AG04450 (cell line): ENCODE data around the gene COL19A1. TPM values are rescaled to one million over a fixed set of nuclear protein-coding genes. Genes with fewer than 3 reads are reported as not detected.

Experiments
- CTCF ChIA-PET: fragments of 300-600, 350-600 bp; formaldehyde crosslinking; extraction: SDS; loops from one replicate; lab custom pipeline; 2022; ENCODE audit warnings: antibody characterized with exemption, inconsistent platforms; lab: Charles Lee
- POLR2A ChIA-PET: fragments of 350-600 bp; formaldehyde crosslinking; extraction: SDS; loops from one replicate; lab custom pipeline; 2021; ENCODE audit warnings: antibody characterized with exemption, inconsistent platforms; lab: Yijun Ruan, JAX
- DNase-seq: peaks from one replicate; pipeline ENCODE4 v3.0.0-alpha.2; 2011; ENCODE audit warnings: low read depth, low spot score
- H3K27ac ChIP-seq: one replicate; pipeline ENCODE4 v1.5.1; 2012; ENCODE audit warnings: low read depth, low read length, control low read depth
- H3K27me3 ChIP-seq: one replicate; pipeline ENCODE4 v1.6.0; 2012; ENCODE audit warnings: low read length; ENCODE audit not compliant: control insufficient read depth, insufficient read depth
- H3K4me3 ChIP-seq: 2 replicates; pipeline ENCODE4 v1.5.1; 2011; ENCODE audit warnings: mild to moderate bottlenecking, low read depth, low read length, control low read depth
- H3K9me3 ChIP-seq: 2 replicates; pipeline ENCODE4 v1.5.1; 2012; ENCODE audit warnings: low read length; ENCODE audit not compliant: control insufficient read depth, insufficient read depth
- polyA plus RNA-seq: library from polyadenylated mRNA; depleted of rRNA; stranded (reverse); fragments of >200 nt; gene quantifications from 2 replicates; pipeline ENCODE4 v1.2.3, GENCODE V29; 2011
- TF ChIP-seq, protein P1 (sequence below): IDR thresholded peaks from 2 replicates; pipeline ENCODE4 v1.5.1; 2011; ENCODE audit warnings: low read depth, low read length, control low read depth, inconsistent platforms

The COL19A1 gene
- polyA plus RNA-seq, 1 experiment = 0.09 TPM

GRCh38 chr6:69926745-69927144 lies 60.4 kb downstream of the COL19A1 start:
- ChIA-PET POLR2A (no interaction called here), CTCF (no interaction called here)
- Histone ChIP-seq H3K4me3 (no peak overlapping the region), H3K27ac (no peak overlapping the region), H3K9me3 (no peaks in the 10 kb centered on the region), H3K27me3 (no peaks in the 10 kb centered on the region)
- DNase-seq = no peak
- TF ChIP-seq, protein P1, sequence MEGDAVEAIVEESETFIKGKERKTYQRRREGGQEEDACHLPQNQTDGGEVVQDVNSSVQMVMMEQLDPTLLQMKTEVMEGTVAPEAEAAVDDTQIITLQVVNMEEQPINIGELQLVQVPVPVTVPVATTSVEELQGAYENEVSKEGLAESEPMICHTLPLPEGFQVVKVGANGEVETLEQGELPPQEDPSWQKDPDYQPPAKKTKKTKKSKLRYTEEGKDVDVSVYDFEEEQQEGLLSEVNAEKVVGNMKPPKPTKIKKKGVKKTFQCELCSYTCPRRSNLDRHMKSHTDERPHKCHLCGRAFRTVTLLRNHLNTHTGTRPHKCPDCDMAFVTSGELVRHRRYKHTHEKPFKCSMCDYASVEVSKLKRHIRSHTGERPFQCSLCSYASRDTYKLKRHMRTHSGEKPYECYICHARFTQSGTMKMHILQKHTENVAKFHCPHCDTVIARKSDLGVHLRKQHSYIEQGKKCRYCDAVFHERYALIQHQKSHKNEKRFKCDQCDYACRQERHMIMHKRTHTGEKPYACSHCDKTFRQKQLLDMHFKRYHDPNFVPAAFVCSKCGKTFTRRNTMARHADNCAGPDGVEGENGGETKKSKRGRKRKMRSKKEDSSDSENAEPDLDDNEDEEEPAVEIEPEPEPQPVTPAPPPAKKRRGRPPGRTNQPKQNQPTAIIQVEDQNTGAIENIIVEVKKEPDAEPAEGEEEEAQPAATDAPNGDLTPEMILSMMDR = no peak

- Histone ChIP-seq H3K27me3 (no peaks in the 10 kb centered on the region), H3K27ac (no peak overlapping the region), H3K4me3 (no peak overlapping the region), H3K9me3 (no peaks in the 10 kb centered on the region)
- ChIA-PET CTCF (interaction anchor here (0.6 kb wide), 1 partner anchor 204 kb away, joined by 3 read pairs; no protein-coding TSS in a partner anchor), POLR2A (no interaction called here)
- TF ChIP-seq, protein P1 = no peak
- no peak for DNase-seq
Measured at GRCh38 chr6:69933239-69933638, 66.9 kb downstream of the COL19A1 start.

DNA sequence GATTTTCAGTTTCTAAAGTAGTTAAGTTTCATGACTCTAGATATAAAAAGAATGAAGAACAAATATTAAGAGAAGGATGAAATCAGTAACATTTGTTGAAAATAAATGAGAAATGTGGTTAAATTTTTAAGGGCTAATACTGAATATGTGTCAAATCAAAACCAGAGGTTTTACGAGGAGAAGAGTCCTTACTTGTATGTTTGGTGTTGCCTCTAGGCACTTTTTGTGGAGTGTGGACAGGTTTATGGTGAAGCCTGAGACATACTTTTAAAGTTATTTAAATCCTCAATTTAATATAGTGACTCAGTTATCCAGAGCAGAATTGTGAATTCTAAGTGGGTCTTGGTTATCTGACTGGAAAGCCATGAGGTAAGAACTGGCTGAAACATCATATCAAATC lies 68.7 kb downstream of the COL19A1 start:
- CTCF ChIA-PET = no interaction called here
- TF ChIP-seq, protein P1 = no peak
- H3K27ac ChIP-seq = no peak overlapping the region
- no peak for DNase-seq
- no peak overlapping the region for H3K4me3 ChIP-seq
- POLR2A ChIA-PET = no interaction called here
- no peaks in the 10 kb centered on the region for H3K9me3 ChIP-seq
- no peaks in the 10 kb centered on the region for H3K27me3 ChIP-seq

- no peak for DNase-seq
Measured at GRCh38 chr6:69936674-69937363, 70.5 kb downstream of the COL19A1 start.

More at GRCh38 chr6:69936674-69937363, 70.5 kb downstream of the COL19A1 start:
- Histone ChIP-seq H3K27me3 (no peaks in the 10 kb centered on the region), H3K9me3 (no peaks in the 10 kb centered on the region), H3K27ac (no peak overlapping the region), H3K4me3 (no peak overlapping the region)
- TF ChIP-seq, protein P1 = no peak
- ChIA-PET POLR2A (no interaction called here), CTCF (no interaction called here)
